HG02623 (cell line): ENCODE measurements around the gene SMIM22.

ENCODE experiments used
- ATAC-seq: cut with Tn5 transposase; IDR thresholded peaks from one replicate; pipeline ENCODE4 v1.9.1; 2021; ENCODE audit warnings: moderate library complexity; ENCODE audit not compliant: unreplicated experiment

The SMIM22 gene

DNA sequence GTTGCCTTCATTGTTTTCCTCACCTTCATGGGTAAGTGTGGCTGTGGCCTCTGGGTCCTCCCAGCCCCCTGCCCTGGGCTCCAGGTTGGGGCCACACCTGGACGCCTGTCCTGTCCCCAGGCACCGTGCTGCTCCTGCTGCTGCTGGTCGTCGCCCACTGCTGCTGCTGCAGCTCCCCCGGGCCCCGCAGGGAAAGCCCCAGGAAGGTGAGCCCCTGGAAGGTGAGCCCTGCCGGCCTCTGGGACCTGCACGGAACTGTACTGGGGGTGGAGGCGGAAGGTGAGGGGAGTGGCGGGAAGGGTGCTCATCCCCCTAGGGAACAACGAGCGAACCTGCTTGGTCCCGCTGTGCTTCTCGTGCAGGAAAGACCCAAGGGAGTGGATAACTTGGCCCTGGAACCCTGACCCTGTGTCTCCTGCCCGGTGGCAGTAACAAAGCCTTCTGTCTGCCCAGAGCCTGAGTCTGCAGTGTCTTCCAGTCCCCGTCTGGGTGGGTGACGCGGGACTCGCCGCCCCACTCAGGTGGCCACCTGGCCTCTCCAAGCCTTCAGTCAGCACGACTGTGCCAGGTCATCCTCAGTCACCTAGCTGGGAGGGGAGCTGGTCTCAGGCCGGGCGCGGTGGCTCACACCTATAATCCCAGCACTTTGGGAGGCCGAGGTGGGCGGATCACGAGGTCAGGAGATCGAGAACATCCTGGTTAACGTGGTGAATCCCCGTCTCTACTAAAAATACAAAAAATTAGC lies 831 bp downstream of the SMIM22 start:
- ATAC-seq, result no peak

DNA sequence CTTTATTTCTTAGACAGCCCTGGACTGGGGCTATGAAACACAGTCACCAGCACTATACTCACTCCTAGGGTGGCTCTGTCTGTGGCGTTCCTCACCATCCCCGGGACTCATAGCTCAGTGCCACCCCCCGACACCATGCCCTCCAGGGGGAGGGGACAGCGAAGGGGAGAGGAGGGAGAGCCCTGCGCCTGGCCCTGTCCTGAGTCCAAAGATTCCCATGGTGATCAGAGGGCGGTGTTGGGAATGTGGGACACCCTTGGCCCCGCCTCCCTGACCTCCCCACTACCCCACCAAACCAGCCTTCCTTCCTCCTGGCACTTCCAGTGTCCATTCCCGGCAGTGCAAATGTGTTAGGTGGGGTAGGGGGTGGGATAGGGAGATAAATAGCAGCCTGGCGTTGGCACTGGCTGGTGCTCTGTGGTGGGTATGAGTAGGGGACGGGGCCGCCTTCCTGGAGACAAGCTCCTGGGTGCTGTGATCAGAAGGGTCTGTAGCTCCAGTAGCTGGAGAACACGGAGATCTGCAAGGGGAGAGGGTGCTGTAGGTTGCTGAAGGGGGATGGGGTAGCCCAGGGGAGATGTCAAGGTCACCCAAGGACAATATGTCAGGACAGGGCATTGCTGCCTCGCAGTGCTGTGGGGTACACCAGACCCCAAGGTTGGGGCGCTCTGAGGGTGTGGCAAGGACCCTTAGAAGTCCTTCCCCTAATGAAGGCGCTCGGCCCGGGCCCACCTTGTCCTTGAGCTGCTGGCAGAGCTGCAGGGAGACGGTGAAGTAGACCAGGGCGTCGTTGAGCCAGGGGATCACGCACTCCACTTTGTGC lies 2.0 kb downstream of the SMIM22 start:
- ATAC-seq, result no peak

DNA sequence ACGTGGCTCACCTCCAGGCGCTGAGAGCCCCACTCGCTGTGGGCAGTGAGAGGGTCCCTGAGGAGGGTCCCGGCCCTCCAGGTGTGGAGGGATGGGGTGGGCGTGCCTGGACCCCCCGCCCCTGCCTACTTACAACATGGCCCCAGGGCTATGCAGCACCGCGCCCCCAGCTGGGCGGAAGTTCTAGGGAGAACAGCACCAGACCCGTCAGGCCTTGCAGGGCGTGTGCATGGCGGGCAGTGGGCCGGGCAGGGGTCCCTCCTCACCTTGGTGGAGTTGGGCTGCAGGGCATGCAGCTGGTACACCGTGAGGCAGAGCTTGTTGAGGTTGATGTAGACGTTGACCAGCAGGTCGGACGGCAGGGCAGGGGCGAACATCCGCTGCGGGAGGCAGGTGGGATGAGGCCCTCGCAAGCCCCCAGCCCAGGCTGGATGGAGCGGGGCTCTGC lies 2.7 kb downstream of the SMIM22 start:
- no peak for ATAC-seq

DNA sequence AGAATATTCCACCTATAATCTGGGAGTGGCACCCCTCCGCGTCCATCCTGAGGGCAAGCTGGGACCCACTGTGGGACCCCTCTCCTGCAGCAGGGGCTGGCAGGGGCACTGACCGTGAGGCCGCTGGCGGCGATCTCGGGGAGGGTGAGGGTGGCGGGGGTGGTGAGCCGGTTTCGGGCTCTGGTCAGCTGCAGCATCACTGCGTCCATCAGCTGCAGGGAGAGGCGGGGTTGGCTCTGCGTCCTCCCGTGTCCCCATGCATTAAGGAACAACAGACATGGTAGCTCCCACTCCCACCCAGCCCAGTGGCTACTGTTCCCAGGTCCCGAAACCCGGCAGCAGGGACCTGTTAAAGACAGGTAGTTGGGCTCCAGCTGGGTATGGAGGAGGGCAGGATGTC lies 3.3 kb downstream of the SMIM22 start:
- ATAC-seq, result no peak

DNA sequence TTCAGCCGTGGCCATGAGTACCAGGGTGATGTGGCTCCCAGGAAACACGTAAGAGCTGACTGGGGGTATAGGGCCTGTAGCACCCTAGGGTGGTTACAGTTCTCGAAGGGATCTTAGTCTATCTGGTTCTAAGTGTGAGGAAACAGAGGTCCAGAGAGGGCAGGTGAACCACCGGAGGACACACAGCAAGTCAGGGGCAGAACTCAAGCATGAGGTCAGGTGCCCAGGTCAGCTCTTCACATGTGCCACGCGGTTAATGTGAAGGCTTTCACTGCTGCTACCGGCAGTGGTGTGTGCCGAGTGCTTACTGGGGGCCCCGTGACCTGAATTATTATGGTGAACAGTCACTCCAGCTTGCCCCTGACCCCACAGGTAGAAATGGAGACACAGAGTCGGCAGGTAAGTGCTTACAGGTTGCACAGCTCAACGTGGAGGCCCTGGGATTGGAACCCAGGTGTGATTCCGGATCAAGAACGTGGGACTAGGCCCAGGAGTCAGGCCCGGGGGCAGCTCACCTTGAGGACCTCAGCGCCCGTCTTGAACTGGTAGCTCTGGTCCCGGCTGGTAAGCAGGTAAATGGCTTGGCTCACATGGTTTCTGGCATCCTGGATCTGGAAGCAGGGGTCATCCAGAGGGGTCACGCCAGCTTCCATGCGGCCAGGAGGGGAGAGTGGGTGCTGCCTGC lies 4.1 kb downstream of the SMIM22 start:
- no peak for ATAC-seq

DNA sequence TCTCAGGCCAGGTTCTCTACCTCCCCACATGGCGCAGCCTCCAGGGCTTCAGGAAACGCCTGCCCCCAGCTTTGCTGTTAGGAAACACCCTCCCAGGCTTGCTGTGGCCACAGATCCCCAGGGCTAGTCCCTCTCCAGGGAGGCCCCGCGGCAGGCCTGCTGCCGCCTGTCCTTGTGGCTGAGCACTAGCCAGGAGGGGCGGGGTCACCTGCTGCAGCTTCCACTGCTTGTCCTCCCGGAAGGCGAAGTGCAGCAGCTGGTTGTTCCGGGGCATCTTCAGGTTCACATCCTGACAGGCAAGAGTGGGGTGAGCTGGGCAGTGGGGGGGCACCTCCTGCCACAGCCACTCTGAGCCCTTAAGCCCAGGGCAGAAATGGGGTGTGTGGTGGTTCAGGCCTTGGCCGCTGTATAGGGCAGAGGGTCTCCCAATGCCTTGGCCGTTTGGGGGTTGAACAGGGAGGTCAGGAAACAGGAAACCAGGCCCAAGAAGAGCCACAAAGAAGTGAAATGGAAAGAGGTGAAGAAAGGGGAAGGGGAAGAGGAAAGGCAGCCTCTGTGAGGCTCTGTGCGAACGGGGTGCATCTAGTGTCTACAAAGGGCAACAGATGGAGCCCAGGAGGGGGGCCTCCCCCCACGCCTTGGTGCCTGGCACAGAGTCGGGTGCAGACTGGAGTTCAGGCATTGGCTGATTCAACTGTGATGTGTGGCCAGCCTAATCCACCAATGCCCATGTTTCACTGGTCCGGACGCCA lies 5.3 kb downstream of the SMIM22 start:
- no peak for ATAC-seq

DNA sequence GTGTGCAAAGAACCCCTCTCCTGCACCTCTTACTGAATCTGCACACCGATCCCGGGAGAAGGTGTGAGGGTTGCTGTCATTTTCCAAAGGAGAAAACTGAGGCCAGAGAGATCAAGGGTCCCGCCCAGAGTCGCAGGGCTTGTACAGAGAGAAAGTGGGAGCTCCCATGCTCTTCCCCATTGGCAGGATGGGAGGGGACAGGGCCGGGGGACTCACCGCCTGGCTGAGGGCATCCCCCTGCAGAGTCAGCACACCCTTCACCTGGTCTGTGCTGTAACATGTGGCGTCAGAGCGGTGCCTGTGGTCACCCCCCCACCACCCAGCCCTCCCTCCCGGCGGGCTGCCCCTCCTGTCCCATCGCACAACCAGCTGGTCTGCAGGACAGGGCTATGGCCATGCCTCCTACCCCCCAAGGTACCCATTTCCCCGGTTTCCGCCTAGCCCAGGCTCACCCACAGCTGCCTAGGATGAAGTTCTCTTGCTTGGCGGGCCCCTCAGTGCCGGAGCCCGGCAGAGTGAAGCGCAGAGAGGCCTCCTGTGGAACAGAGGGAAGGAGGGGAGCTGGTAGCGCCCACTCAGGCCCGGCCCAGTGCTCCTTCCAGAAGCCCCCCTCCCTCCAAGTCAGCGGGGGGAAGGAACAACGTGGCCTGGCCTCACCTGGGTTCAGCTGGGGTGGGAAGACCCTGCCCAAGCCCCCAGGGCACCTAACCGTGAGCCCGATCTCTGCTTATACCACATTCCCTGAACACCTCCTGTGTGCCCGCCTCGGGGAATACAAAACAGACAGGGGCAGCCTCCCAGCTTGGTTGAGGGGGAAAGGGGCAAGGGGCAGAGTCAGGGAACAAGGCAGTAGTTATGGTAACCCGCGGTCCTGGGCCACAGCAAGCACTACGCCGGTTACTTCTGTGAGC lies 6.1 kb downstream of the SMIM22 start:
- no peak for ATAC-seq

DNA sequence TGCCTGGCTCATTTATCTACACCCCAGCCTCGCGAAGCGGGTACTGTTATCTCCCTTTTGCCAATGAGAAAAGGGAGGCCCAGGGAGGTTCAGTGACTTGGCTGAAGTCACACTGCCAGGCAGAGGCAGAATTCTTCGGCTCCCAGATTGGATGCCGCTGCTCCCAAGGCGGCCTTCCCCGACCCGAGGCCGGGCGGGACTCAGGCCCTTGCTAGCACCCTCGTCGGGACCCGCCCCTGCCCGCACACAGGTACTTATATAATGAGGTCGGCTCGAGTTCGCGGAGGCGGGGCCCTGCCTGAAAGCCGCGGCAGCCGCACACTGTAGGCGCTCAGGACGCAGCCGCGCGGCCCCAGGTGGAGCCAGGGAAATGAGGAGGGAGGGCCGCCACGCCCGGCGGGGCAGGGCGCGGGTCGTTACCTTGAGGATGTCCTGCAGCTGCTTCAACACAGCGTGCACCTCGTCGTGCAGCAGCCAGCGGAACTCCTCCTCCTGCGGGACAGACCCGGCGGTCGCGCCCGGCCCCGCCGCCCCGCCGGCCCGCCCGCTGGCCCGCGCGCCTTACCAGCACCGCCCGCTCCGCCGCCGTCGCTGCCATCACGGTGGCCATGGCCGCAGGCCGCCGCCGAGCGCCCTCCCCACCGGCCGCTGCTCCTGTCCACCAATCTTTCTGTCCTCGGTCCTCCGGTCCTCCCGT lies 6.9 kb downstream of the SMIM22 start, which contains the start of gene ROGDI:
ROGDI (minus strand) TSS at position 672 of the 697 bp plus-strand sequence; CDS start at position 610, 62 bp downstream.
- peak; percentile 41 for ATAC-seq

DNA sequence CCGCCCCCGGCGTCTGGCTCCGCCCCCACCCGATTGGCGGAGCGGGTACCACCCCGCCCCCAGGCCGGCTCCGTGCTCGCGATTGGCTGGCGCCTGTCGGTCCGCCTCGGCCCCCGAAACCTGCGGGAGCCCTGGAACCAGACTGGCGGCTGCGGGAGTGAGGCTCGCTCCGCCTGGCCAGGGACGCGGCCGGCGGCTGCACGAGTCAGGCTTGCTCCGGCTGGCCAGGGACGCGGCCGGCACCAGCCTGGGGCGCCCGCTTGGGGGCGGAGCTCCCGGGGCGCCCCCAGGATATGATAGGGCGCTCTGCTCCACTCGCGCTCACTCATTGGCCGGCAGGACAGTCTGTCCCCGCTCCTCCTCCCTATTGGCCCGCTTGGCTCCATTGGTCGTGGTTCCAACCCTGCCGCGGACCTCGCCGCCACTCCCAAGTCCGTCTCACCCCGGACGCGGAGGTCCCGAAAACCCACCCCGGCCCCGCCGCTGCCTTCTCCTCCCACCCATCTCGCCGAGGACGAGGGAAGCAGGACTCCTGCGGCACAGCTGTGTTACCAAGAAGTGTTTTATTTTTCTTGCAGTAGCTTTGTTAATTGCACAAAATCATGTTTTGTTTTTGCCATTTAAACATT lies 7.6 kb downstream of the SMIM22 start:
- ATAC-seq, result peak; percentile 87

DNA sequence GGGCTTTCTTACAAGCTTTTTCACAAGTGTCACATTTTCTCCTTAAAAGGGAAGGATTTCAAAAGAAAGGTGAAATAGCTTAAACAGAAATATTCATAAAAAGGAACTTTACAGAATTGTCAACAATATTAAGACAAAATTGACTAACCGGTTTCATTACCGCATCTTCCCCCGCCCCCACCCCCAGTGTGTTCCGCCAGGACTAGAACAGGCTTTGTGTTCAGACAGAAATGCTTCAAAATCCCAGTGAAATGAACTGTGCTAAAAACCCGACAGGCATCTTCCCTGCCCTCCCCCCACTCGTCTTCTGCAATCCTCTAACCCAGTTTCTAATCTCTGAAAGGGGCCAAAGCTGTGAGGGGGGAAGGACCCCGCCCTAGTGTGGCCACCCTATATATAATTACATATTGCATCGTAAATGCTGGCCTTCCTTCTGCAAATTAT lies 8.3 kb downstream of the SMIM22 start:
- no peak for ATAC-seq

DNA sequence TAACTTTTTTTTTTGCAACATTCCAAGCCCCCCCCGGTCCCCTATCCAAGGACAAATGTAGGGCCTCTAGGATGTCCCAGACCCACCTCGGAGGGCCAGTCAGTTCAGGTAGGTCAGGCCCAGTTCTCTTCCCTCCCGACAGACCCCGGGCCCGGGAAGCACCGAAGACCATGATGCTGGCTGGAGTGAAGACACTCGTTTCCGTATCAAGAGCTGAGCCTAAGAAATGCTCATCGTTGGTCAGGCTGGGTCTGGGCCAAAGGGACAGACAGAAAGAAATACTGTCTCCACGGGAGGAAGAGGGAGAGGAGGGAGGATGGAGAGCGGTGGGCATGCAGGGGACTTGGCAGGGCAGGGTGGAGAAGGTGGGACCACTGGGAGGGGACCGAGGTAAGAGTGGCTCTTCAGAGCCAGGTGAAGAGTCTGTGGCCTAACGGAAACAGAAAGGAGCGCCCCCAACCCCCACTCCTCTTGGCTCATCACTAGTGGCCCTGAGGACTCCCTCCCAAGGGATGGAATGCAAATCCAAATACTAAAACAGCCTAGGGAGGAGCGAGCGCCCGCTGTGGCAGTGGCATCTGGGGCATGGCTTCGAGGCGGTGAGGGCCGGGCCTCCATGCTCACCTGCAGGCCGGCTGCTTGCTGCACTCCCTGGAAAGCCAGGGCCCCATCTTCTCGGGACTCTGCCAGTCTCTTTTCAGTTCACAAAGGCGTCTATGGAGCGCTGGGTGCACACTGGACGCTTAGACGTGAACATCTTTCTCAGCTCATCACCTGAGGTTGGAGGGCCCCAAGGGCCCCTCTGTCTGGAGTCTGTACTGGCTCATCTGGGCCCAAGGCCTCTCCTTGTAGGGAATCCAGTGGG lies 9.0 kb downstream of the SMIM22 start:
- ATAC-seq, result no peak

DNA sequence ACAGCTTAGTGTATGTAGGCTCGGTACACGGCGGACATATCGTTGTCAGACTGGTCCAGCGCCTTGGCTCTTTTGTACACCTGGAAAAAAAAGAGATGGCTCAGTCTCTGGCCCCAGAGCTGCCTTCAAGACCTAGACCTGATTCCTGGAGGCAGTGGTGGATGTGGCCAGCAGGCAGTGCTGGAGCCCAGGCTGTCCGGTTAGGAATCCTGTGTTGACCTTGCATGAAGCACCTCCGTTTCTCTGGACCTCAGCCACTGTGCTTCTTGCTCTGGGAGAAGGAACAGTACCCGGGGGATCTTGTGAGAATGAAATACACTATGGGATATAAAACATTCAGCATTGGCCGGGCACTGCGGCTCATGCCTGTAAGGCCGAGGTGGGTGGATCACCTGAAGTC lies 10.1 kb downstream of the SMIM22 start:
- no peak for ATAC-seq

DNA sequence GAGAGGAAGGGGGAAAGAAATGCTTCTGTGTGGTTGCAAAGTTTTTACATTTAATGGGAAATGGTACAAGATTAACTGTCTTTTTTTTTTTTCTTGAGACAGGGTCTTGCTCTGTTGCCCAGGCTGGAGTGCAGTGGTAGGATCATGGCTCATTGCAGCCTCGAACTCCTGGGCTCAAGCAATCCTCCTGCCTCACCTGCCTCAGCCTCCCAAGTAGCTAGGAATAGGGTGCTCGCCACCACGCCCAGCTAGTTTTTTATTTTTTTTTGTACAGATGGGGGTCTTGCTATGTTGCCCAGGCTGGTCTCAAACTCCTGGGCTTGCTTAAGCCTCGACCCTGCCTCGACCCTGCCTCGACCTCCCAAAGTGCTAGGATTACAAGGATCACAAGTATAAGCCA lies 11.1 kb downstream of the SMIM22 start:
- ATAC-seq, result no peak

DNA sequence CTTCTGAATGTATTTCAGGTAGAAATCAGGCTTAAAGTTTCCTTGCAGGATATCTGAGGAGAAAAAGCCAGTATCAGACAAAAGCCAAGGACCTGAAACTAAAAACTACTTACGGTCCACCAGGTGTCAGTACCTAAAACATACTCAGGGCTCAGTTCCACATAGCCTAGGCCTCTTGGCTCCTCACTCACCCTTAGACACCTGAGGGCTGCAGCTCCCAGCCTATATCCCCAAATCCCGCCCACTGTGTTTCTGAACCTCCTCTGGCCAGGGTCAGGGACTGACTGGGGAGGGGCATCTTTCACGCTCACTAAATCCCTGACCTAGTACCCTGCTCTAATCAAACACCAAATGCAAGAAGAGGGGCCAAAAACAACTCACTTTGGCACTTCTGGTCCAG lies 16.1 kb downstream of the SMIM22 start:
- no peak for ATAC-seq

DNA sequence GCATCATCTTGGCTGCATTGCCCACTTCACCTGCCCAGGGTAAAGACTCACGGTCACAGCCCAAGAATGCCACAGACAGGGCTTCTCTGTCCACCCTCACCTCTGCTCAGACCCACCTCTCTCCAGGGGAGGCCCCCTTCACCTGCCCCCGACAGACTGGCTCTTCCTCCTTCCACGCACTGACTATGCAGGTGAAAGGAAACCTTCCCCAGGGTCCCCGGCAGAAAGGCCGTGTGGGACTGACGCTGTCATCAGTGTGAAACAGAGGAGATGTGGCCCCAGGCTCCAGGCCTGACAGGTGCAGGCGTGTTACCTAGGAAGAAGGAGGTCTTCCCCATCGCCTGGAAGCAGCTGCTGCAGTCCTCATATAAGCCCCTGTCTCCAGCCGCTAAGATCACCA lies 16.6 kb downstream of the SMIM22 start:
- ATAC-seq, result no peak

DNA sequence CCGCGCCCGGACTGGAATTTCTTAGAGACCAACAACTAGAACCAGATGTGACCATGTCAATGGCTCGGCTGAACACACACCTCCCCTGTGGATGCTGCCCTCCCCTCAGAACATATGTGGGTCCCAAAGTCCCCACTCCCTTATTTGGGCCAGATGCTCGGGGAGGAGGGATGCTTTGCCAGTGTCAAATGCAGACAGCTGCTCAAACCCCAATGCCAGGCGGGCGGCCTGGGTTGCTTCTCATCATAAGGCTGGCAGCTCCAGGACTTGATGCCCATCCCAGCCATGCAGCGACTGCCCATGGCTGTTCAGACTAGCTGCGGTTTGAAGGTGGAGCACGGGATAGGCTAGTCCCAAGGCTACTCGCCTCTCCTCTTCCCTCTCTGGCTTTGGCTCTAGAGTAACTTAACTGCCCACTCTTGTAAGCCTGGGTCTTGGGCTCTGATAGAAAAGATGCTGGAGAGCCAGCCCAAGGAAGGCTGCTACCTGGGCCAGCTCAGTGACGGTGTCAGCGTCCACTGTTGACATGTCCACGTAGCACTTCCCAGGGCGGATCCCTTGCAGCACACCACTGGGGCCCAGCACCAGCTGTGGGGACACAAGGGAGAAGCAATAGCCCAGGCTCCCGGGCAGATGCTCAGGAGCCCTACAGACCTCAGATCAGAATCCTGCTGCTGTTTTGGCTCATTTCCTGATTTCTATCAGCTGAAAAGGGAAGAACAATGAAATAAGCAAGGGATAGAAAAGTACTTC lies 18.3 kb downstream of the SMIM22 start:
- ATAC-seq, result no peak

DNA sequence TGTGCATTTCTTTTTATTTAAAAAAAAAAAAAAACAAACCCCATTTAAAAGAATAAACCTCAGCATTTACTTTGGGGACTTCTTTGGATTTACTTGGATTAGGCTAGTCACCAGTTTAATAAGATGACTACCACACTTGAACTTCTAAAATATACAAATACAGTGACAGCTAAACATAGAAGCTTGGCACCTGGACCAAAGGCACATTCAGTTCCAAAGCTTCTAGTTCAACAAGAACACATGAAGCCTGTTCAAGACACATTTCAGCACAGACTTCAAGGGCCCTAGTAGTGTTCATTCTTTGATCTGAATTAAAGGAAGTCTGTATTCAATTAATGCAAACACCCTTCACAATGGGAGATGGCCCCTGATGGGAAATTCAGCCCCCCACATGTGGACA lies 18.9 kb downstream of the SMIM22 start:
- ATAC-seq, result no peak
